Measurements from ENCODE around the gene MED27. TPM values are rescaled to one million over a fixed set of nuclear protein-coding genes. Genes with fewer than 3 reads are reported as not detected.

MED27 gene
- total and polyA plus RNA-seq, 9 of the 15 experiments (the other 6 are each of a cell fraction or from before 2014, with no cell fraction given) = 24.4 to 91.0 (median 36.1) TPM

DNA sequence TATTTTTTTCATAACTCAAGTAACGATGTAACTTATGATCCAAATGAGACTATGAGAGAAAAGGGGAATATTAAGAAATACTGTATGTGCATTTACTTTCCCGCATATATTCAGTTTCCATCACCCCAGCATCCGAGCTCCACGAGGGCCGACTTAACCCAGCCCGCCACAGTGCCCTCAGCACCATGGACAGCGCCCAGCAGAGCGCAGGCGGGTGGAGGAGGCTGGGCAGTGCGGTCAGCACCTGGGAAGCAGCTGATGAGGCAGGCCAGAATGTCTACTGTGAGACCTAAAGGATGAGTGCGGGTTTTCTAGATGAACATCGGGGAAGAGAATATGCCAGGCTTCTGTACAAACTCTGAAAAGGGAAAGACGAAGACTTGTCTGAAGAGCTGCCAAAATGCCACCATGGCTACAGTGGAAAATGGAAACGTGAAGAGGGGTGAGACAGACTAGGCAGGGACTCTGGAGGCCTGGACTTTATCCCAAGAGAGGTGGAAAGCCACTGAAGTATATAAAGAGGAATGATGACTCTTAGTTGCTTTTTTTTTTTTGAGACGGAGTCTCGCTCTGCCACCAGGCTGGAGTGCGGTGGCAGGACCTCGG, 34.5 kb upstream of the MED27 start (continued):
- TF ChIP-seq, protein P1, sequence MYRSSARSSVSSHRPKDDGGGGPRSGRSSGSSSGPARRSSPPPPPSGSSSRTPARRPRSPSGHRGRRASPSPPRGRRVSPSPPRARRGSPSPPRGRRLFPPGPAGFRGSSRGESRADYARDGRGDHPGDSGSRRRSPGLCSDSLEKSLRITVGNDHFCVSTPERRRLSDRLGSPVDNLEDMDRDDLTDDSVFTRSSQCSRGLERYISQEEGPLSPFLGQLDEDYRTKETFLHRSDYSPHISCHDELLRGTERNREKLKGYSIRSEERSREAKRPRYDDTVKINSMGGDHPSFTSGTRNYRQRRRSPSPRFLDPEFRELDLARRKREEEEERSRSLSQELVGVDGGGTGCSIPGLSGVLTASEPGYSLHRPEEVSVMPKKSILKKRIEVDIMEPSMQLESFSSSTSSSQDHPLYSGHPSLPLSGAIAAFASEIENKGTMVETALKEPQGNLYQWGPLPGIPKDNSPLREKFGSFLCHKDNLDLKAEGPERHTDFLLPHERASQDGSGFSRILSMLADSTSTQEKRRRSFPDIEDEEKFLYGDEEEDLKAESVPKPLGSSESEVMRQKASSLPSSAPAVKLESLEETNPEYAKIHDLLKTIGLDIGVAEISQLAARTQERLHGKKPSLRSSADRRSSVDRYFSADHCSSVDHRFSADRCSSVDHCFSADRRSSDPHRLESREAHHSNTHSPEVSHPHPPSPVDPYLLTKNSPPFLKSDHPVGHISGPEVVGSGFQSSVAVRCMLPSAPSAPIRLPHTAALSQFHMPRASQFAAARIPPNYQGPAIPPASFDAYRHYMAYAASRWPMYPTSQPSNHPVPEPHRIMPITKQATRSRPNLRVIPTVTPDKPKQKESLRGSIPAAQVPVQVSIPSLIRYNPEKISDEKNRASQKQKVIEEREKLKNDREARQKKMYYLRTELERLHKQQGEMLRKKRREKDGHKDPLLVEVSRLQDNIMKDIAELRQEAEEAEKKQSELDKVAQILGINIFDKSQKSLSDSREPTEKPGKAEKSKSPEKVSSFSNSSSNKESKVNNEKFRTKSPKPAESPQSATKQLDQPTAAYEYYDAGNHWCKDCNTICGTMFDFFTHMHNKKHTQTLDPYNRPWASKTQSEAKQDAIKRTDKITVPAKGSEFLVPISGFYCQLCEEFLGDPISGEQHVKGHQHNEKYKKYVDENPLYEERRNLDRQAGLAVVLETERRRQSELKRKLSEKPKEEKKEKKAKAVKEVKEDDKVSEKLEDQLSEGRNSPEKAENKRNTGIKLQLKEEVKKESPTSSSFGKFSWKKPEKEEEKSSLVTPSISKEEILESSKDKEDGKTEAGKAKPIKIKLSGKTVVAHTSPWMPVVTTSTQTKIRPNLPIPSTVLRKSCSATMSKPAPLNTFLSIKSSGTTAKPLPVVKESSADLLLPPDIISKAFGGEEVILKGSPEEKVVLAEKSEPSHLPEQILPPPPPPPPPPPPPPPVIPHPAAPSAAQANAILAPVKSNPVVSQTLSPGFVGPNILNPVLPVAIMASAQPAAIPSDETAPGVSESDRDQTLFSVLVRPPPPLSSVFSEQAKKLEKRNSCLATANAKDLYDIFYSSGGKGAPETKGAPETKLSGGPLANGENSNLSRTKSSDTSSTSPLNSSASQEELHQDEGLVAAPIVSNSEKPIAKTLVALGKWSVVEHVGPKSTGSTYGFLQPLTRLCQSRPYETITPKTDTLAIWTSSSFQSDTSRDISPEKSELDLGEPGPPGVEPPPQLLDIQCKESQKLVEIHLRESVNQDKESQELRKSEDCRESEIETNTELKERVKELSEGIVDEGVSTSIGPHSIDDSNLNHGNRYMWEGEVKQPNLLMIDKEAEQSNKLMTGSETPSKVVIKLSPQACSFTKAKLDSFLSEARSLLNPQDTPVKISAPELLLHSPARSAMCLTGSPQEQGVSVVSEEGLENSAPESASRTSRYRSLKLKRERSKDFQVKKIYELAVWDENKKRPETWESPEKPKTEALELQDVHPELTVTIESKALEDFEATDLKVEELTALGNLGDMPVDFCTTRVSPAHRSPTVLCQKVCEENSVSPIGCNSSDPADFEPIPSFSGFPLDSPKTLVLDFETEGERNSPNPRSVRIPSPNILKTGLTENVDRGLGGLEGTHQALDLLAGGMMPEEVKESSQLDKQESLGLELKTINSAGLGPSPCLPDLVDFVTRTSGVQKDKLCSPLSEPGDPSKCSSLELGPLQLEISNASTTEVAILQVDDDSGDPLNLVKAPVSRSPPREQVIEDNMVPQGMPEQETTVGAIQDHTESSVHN (IDR thresholded peaks at IDR 0.05; ENCODE audit: borderline replicate concordance in 1 of 2, low read depth in 1 of 2) = no peak
- TF ChIP-seq, protein P2, sequence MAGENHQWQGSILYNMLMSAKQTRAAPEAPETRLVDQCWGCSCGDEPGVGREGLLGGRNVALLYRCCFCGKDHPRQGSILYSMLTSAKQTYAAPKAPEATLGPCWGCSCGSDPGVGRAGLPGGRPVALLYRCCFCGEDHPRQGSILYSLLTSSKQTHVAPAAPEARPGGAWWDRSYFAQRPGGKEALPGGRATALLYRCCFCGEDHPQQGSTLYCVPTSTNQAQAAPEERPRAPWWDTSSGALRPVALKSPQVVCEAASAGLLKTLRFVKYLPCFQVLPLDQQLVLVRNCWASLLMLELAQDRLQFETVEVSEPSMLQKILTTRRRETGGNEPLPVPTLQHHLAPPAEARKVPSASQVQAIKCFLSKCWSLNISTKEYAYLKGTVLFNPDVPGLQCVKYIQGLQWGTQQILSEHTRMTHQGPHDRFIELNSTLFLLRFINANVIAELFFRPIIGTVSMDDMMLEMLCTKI (IDR thresholded peaks at IDR 0.05; ENCODE audit: partially characterized antibody) = no peak
- TF ChIP-seq FOXK2 (conservative IDR thresholded peaks at IDR 0.05 in 1 of 2, IDR thresholded peaks at IDR 0.05 in 1 of 2; ENCODE audit: low read depth in 2 of 2) (no peak), COPS2 (conservative IDR thresholded peaks at IDR 0.05) (no peak), NR2C2 (CRISPR knock-in tag; IDR thresholded peaks at IDR 0.05) (peak; percentile 63; the same call in 1 of the 2 replicates), NR2C2 (tag; IDR thresholded peaks at IDR 0.05) (no peak), PRMT5 (CRISPR knock-in tag; IDR thresholded peaks at IDR 0.05) (peak; percentile 97), CREB1 (IDR thresholded peaks at IDR 0.05) (no peak), CREB1 (CRISPR knock-in tag; IDR thresholded peaks at IDR 0.05) (peak; percentile 56; the same call in 1 of the 2 replicates), FOSL1 (tag; conservative IDR thresholded peaks at IDR 0.05) (no peak), MED1 (CRISPR knock-in tag; IDR thresholded peaks at IDR 0.05; ENCODE audit: borderline replicate concordance) (no peak), ETS1 (conservative IDR thresholded peaks at IDR 0.05; ENCODE audit: control insufficient read depth, low read depth, low read length) (0 out of 2 replicates have a peak, but pooled peaks have one; percentile 45)
- TF ChIP-seq, protein P3, sequence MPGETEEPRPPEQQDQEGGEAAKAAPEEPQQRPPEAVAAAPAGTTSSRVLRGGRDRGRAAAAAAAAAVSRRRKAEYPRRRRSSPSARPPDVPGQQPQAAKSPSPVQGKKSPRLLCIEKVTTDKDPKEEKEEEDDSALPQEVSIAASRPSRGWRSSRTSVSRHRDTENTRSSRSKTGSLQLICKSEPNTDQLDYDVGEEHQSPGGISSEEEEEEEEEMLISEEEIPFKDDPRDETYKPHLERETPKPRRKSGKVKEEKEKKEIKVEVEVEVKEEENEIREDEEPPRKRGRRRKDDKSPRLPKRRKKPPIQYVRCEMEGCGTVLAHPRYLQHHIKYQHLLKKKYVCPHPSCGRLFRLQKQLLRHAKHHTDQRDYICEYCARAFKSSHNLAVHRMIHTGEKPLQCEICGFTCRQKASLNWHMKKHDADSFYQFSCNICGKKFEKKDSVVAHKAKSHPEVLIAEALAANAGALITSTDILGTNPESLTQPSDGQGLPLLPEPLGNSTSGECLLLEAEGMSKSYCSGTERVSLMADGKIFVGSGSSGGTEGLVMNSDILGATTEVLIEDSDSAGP (CRISPR knock-in tag; IDR thresholded peaks at IDR 0.05) = no peak

Data from K562 (cell line).